Measurements from ENCODE around the gene TREML1. TPM values are rescaled to one million over a fixed set of nuclear protein-coding genes. Genes with fewer than 3 reads are reported as not detected.

Gene TREML1
- total RNA-seq, 1 experiment from 2014 or later: not detected

DNA sequence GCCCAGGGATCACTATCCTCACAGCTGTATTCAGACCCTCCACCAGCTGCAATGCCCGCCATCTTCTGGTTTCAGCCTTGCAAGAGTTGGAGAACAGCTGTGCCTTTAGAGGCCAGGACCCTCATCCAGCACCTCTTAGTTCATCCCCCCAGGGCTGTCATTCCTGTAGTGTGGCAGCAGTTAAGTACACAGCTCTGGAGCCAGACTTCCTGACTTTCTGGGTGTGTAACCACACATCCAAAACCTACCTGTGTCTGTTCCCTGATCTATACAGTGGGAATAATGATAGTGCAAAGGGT, 9.2 kb upstream of the TREML1 start:
- ChIA-PET CTCF (no interaction called here), POLR2A (ENCODE audit: unreplicated experiment) (no interaction called here)
- Histone ChIP-seq H3K27ac (no peak overlapping the region), H3K27me3 (ENCODE audit: insufficient read depth, low read depth) (peaks cover 81% of the 10 kb centered on the region), H3K4me2 (no peak overlapping the region), H3K36me3 (ENCODE audit: low read depth) (no peaks in the 10 kb centered on the region), H4K20me1 (ENCODE audit: insufficient read depth) (no peaks in the 10 kb centered on the region; the same call in 1 of the 2 replicates), H3K79me2 (ENCODE audit: low read depth) (no peaks in the 10 kb centered on the region), H3K9me2 (ENCODE audit: insufficient read depth) (no peaks in the 10 kb centered on the region), H3K4me1 (replicated peaks; ENCODE audit: insufficient read depth) (no peaks in the 10 kb centered on the region), H3K4me3 (no peak overlapping the region), H3F3A (ENCODE audit: insufficient read depth, low read depth) (no peaks in the 10 kb centered on the region), H3K9me3 (ENCODE audit: insufficient read depth, low read depth) (no peaks in the 10 kb centered on the region), H2AFZ (no peak overlapping the region)
- no peak for DNase-seq
- TF ChIP-seq, protein P1, sequence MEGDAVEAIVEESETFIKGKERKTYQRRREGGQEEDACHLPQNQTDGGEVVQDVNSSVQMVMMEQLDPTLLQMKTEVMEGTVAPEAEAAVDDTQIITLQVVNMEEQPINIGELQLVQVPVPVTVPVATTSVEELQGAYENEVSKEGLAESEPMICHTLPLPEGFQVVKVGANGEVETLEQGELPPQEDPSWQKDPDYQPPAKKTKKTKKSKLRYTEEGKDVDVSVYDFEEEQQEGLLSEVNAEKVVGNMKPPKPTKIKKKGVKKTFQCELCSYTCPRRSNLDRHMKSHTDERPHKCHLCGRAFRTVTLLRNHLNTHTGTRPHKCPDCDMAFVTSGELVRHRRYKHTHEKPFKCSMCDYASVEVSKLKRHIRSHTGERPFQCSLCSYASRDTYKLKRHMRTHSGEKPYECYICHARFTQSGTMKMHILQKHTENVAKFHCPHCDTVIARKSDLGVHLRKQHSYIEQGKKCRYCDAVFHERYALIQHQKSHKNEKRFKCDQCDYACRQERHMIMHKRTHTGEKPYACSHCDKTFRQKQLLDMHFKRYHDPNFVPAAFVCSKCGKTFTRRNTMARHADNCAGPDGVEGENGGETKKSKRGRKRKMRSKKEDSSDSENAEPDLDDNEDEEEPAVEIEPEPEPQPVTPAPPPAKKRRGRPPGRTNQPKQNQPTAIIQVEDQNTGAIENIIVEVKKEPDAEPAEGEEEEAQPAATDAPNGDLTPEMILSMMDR (conservative IDR thresholded peaks at IDR 0.05): no peak
- no peak for TF ChIP-seq EZH2 (IDR thresholded peaks at IDR 0.05; ENCODE audit: low read depth)
- intact Hi-C loops (cut with micrococcal nuclease; ENCODE audit: unreplicated experiment): no loop called here
- BruUV-seq (replicated peaks): no TSS peak

DNA sequence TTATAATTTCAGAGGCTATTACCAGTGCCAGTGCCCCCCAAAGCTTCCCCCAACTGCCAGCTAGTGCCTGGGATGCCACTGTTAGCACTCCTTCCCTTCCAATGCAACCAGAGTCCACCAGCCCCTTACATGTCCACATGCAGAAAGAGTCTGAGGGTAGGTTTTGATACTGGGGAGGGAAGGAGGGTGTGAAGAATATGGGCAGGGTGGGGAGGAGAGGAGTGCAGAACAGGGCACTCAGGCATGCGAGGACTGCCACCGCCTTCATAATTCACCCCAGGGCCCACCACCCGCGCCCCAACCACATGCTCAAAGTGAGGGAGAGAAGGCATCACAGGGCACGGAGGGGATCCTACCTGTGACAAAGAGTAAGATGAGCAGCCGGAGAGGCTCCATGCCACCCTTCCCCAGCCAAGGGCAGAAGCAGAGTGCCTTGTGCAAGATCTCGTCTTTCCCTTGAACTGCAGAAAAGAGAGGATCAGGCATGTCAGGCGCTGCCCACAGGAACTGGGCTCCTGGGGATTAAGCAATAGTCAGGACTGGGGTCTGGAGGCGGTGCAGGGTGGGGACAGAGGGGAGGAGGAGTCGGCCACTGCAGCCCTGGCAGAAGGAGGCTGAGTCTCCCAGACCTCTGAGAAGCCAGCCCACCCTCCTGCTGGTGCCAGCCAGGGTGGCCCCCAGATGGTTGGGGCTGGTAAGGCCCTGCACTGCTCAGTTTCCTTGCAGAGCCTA, 8.7 kb upstream of the TREML1 start, which contains the start of gene TREM2:
Gene TREM2, minus strand, starts transcription at position 430 of the 732 bp plus-strand sequence. Its CDS starts 34 bp downstream, at position 396.
- no peaks in the 10 kb centered on the region for H3K79me2 ChIP-seq (ENCODE audit: low read depth)
- H3K9me2 ChIP-seq (ENCODE audit: insufficient read depth): no peaks in the 10 kb centered on the region
- no peak for TF ChIP-seq EZH2 (IDR thresholded peaks at IDR 0.05; ENCODE audit: low read depth)
- TF ChIP-seq, protein P1 (conservative IDR thresholded peaks at IDR 0.05): no peak
- no peak for DNase-seq
- H3F3A ChIP-seq (ENCODE audit: insufficient read depth, low read depth): no peaks in the 10 kb centered on the region
- intact Hi-C loops (cut with micrococcal nuclease; ENCODE audit: unreplicated experiment): no loop called here
- H3K36me3 ChIP-seq (ENCODE audit: low read depth): no peaks in the 10 kb centered on the region
- H3K9me3 ChIP-seq (ENCODE audit: insufficient read depth, low read depth): no peaks in the 10 kb centered on the region
- no TSS peak for BruUV-seq (replicated peaks)
- H3K4me3 ChIP-seq: no peak within 1 kb of the TSS
- H3K4me1 ChIP-seq (replicated peaks; ENCODE audit: insufficient read depth): no peaks in the 10 kb centered on the region
- no peaks in the 10 kb centered on the region; the same call in 1 of the 2 replicates for H4K20me1 ChIP-seq (ENCODE audit: insufficient read depth)
- H3K4me2 ChIP-seq: no peak within 1 kb of the TSS
- ChIA-PET POLR2A (ENCODE audit: unreplicated experiment) (no interaction called here), CTCF (no interaction called here)
- no peak within 1 kb of the TSS for H2AFZ ChIP-seq
- peaks cover 83% of the 10 kb centered on the region for H3K27me3 ChIP-seq (ENCODE audit: insufficient read depth, low read depth)
- no peak within 1 kb of the TSS for H3K27ac ChIP-seq

GRCh38 chr6:41161851-41162552, 7.9 kb upstream of the TREML1 start:
- CTCF ChIA-PET: no interaction called here
- Histone ChIP-seq H4K20me1 (ENCODE audit: insufficient read depth) (no peaks in the 10 kb centered on the region; the same call in 1 of the 2 replicates), H3K36me3 (ENCODE audit: low read depth) (no peaks in the 10 kb centered on the region), H3K9me3 (ENCODE audit: insufficient read depth, low read depth) (no peaks in the 10 kb centered on the region), H3K4me1 (replicated peaks; ENCODE audit: insufficient read depth) (no peaks in the 10 kb centered on the region), H3K4me3 (no peak overlapping the region), H3F3A (ENCODE audit: insufficient read depth, low read depth) (no peaks in the 10 kb centered on the region), H3K9me2 (ENCODE audit: insufficient read depth) (no peaks in the 10 kb centered on the region), H3K79me2 (ENCODE audit: low read depth) (no peaks in the 10 kb centered on the region), H3K27me3 (ENCODE audit: insufficient read depth, low read depth) (peaks cover 83% of the 10 kb centered on the region), H3K4me2 (no peak overlapping the region), H2AFZ (no peak overlapping the region), H3K27ac (no peak overlapping the region)
- intact Hi-C loops (cut with micrococcal nuclease; ENCODE audit: unreplicated experiment): no loop called here
- TF ChIP-seq, protein P1 (conservative IDR thresholded peaks at IDR 0.05): no peak
- no peak for TF ChIP-seq EZH2 (IDR thresholded peaks at IDR 0.05; ENCODE audit: low read depth)
- POLR2A ChIA-PET (ENCODE audit: unreplicated experiment): no interaction called here
- DNase-seq: no peak
- BruUV-seq (replicated peaks): no TSS peak

All from PC-9 (cell line).